ENCODE results near the gene ELK3. TPM values are rescaled to one million over a fixed set of nuclear protein-coding genes. Genes with fewer than 3 reads are reported as not detected.

Gene ELK3
- total and polyA plus RNA-seq, 7 donors: 3.7 to 13.9 (median 9.6) TPM

DNA sequence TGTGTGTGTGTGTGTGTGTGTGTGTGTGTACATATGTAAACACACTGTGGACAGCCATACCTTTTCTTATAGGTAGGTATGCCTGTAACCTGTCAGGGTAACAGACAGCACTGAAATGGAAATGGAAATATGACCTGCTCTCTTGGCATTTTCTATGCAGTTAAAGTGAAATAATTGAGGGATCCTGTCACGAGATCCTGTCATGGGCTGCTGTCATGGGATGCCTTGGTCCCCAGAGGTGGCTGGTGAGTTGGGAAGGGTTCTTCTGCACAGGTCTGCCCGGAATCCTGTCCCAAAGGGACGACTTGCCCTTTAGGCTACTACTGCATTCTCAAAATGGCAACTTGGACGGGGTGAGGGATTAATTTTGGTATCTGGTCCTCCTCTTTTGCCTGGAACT lies 47.3 kb downstream of the ELK3 start:
- DNase-seq: no peak
- no peak for ATAC-seq
- Histone ChIP-seq H3K36me3 (ENCODE audit: insufficient read depth in 1 of 2, low read depth in 1 of 2) (no peaks in the 10 kb centered on the region), H3K9me3 (no peaks in the 10 kb centered on the region), H3K4me3 (no peak overlapping the region), H3K4me1 (peaks cover 12% of the 10 kb centered on the region), H3K27me3 (ENCODE audit: insufficient read depth in 3 of 3, low read length in 2 of 3) (peaks cover 0 to 42% (median 13%) of the 10 kb centered on the region in 3 donors), H3K27ac (peak overlapping the region; percentile 20)
- TF ChIP-seq, protein P1, sequence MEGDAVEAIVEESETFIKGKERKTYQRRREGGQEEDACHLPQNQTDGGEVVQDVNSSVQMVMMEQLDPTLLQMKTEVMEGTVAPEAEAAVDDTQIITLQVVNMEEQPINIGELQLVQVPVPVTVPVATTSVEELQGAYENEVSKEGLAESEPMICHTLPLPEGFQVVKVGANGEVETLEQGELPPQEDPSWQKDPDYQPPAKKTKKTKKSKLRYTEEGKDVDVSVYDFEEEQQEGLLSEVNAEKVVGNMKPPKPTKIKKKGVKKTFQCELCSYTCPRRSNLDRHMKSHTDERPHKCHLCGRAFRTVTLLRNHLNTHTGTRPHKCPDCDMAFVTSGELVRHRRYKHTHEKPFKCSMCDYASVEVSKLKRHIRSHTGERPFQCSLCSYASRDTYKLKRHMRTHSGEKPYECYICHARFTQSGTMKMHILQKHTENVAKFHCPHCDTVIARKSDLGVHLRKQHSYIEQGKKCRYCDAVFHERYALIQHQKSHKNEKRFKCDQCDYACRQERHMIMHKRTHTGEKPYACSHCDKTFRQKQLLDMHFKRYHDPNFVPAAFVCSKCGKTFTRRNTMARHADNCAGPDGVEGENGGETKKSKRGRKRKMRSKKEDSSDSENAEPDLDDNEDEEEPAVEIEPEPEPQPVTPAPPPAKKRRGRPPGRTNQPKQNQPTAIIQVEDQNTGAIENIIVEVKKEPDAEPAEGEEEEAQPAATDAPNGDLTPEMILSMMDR (IDR thresholded peaks at IDR 0.05): no peak
- WGBS, 3 donors: 37 to 57% (median 40%) methylated on average over 4 of the region's 4 CpGs
- intact Hi-C loops (cut with DNase I): no loop called here

DNA sequence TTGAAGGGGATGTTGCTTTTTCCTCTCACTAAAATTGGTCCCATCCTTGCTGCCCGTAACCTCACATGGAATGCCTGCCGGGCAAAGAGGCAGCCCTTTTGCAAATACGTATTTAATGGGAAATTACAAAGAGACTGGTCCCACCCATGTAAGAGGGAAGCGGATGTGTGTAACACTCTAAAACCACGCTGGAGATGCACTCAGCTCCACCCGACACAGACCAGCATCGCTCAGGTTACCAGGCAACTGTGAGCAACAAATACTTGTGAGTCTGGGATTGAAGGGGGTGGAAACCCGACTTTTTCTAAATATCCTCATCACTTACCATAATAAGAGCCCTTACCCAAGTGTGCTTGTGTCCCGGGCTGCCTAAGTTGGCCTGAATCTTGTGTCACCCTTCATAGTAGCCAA lies 47.7 kb downstream of the ELK3 start:
- whole genome bisulfite sequencing, 3 donors: 31 to 40% (median 36%) methylated on average over 9 of the region's 9 CpGs
- ATAC-seq: peak in 3 of 4 donors; percentile 51 to 62 (median 58)

DNA sequence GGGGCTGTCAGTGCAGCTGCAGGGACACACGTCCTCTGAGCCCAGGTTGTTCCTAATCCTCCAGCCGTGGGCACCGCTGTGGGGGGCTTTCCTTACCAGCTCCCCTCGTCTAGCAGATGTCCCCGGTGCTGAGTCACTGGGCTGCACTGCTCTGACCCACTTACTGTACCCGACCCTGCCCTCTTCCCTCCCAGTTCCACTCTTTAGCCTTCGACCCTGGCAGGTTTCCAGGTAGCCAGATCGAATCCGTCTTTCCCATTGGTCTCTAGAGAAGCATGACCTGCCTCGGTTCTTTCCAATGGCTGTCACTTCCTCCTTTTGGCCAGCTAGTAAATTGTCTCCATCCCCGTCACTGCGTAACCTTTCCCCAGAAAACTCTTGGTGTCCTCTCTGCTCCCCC lies 48.4 kb downstream of the ELK3 start:
- Histone ChIP-seq H3K4me1 (peaks cover 11% of the 10 kb centered on the region), H3K36me3 (ENCODE audit: insufficient read depth in 1 of 2, low read depth in 1 of 2) (peaks cover 0 to 9% of the 10 kb centered on the region in 2 donors), H3K27ac (no peak overlapping the region), H3K27me3 (ENCODE audit: insufficient read depth in 3 of 3, low read length in 2 of 3) (peaks cover 0 to 33% (median 10%) of the 10 kb centered on the region in 3 donors), H3K9me3 (no peaks in the 10 kb centered on the region), H3K4me3 (no peak overlapping the region)
- 48 to 51% (median 48%) methylated on average over 12 of the region's 12 CpGs for WGBS, 3 donors
- ATAC-seq (no peak), DNase-seq (no peak)
- TF ChIP-seq, protein P1 (IDR thresholded peaks at IDR 0.05): no peak
- intact Hi-C loops (cut with DNase I): no loop called here

More for the DNA sequence above, 47.7 kb downstream of the ELK3 start:
- peak in 1 of 2 donors; percentile 51 for DNase-seq
- peak overlapping the region; percentile 20 for H3K27ac ChIP-seq
- peaks cover 11% of the 10 kb centered on the region for H3K4me1 ChIP-seq
- H3K9me3 ChIP-seq: no peaks in the 10 kb centered on the region
- intact Hi-C loops (cut with DNase I): no loop called here
- H3K27me3 ChIP-seq (ENCODE audit: insufficient read depth in 3 of 3, low read length in 2 of 3): peaks cover 0 to 38% (median 13%) of the 10 kb centered on the region in 3 donors
- H3K36me3 ChIP-seq (ENCODE audit: insufficient read depth in 1 of 2, low read depth in 1 of 2): peaks cover 0 to 2% of the 10 kb centered on the region in 2 donors
- H3K4me3 ChIP-seq: no peak overlapping the region
- TF ChIP-seq, protein P1 (IDR thresholded peaks at IDR 0.05): no peak

DNA sequence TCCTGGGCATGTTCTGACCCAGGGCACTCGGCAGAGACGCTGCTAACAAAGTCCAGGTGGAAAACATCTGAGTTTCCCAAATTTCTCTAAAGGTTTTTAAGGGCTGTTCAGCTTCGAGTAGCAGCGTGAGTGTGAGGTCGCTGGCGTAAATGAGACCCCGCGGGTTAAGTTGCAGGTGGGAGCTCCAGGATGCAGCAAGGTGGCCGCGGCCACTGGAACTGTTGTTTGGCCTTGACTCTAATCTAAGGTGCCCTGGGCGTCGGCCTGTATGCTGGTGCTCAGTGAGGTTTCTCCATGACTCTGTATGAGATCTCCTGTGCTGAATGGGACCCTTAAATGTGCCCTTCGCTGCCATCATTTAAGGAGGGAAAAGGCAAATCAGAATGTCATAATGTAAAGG lies 50.7 kb downstream of the ELK3 start:
- TF ChIP-seq, protein P1 (IDR thresholded peaks at IDR 0.05): no peak
- ATAC-seq (no peak), DNase-seq (no peak)
- 71 to 83% (median 79%) methylated on average over 13 of the region's 13 CpGs for whole genome bisulfite sequencing, 3 donors
- Histone ChIP-seq H3K27me3 (ENCODE audit: insufficient read depth in 3 of 3, low read length in 2 of 3) (peaks cover 0 to 12% (median 3%) of the 10 kb centered on the region in 3 donors), H3K9me3 (no peaks in the 10 kb centered on the region), H3K4me1 (peaks cover 6% of the 10 kb centered on the region), H3K36me3 (ENCODE audit: insufficient read depth in 1 of 2, low read depth in 1 of 2) (peaks cover 0 to 11% of the 10 kb centered on the region in 2 donors), H3K27ac (no peak overlapping the region), H3K4me3 (no peak overlapping the region)
- intact Hi-C loops (cut with DNase I): no loop called here

DNA sequence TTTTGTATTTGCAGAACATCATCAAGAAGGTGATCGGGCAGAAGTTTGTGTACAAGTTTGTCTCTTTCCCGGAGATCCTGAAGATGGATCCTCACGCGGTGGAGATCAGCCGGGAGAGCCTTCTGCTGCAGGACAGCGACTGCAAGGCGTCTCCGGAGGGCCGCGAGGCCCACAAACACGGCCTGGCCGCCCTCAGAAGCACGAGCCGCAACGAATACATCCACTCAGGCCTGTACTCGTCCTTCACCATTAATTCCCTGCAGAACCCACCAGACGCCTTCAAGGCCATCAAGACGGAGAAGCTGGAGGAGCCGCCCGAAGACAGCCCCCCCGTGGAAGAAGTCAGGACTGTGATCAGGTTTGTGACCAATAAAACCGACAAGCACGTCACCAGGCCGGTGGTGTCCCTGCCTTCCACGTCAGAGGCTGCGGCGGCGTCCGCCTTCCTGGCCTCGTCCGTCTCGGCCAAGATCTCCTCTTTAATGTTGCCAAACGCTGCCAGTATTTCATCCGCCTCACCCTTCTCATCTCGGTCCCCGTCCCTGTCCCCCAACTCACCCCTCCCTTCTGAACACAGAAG lies 52.8 kb downstream of the ELK3 start:
- TF ChIP-seq, protein P1 (IDR thresholded peaks at IDR 0.05): no peak
- peaks cover 0 to 8% (median 0%) of the 10 kb centered on the region in 3 donors for H3K27me3 ChIP-seq (ENCODE audit: insufficient read depth in 3 of 3, low read length in 2 of 3)
- peaks cover 0 to 25% of the 10 kb centered on the region in 2 donors for H3K36me3 ChIP-seq (ENCODE audit: insufficient read depth in 1 of 2, low read depth in 1 of 2)
- H3K27ac ChIP-seq: no peak overlapping the region
- no peak for DNase-seq
- no peak overlapping the region for H3K4me3 ChIP-seq
- no peak for ATAC-seq
- WGBS, 3 donors: 93% methylated on average over 36 of the region's 36 CpGs
- intact Hi-C loops (cut with DNase I): no loop called here
- peaks cover 3% of the 10 kb centered on the region for H3K4me1 ChIP-seq
- H3K9me3 ChIP-seq: no peaks in the 10 kb centered on the region

Measured in psoas muscle (tissue), 8 donors.